Neural progenitor cell (in vitro differentiated cells): ENCODE data around the gene SNRNP35. TPM values are rescaled to one million over a fixed set of nuclear protein-coding genes. Genes with fewer than 3 reads are reported as not detected.

Source experiments
- DNase-seq: peaks from one replicate; pipeline ENCODE4 v3.0.0-alpha.2; 2016; ENCODE audit warnings: low spot score
- H2AFZ ChIP-seq: fragments of 200-600 bp; sonication (generic); replicated peaks from 2 replicates; pipeline ENCODE4 v1.6.1; 2016; ENCODE audit warnings: antibody characterized with exemption
- H3F3A ChIP-seq: fragments of 200-600 bp; sonication (generic); 2 replicates; pipeline ENCODE4 v1.6.1; 2016; ENCODE audit warnings: antibody characterized with exemption, low read depth
- H3K27ac ChIP-seq: fragments of 200-600 bp; sonication (generic); 2 replicates; pipeline ENCODE4 v1.5.1; 2016; ENCODE audit warnings: mild to moderate bottlenecking
- H3K27me3 ChIP-seq: fragments of 200-600 bp; sonication (generic); 2 replicates; pipeline ENCODE4 v1.6.1; 2016; ENCODE audit warnings: mild to moderate bottlenecking, moderate library complexity
- H3K36me3 ChIP-seq: fragments of 200-600 bp; sonication (generic); 2 replicates; pipeline ENCODE4 v1.5.1; 2016
- H3K4me1 ChIP-seq: fragments of 200-600 bp; sonication (generic); 2 replicates; pipeline ENCODE4 v1.6.1; 2016; ENCODE audit warnings: mixed run types
- H3K4me2 ChIP-seq: fragments of 200-600 bp; sonication (generic); 2 replicates; pipeline ENCODE4 v1.6.1; 2016
- H3K4me3 ChIP-seq: fragments of 200-600 bp; sonication (generic); 2 replicates; pipeline ENCODE4 v1.5.1; 2016
- H3K79me2 ChIP-seq: fragments of 200-600 bp; sonication (generic); 2 replicates; pipeline ENCODE4 v1.6.1; 2016; ENCODE audit warnings: low read depth
- H3K9ac ChIP-seq: fragments of 200-600 bp; sonication (generic); 2 replicates; pipeline ENCODE4 v1.6.1; 2016
- H3K9me3 ChIP-seq: fragments of 200-600 bp; sonication (generic); 2 replicates; pipeline ENCODE4 v1.5.1; 2016; ENCODE audit warnings: low read depth
- H4K20me1 ChIP-seq: fragments of 200-600 bp; sonication (generic); 2 replicates; pipeline ENCODE4 v1.6.1; 2016; ENCODE audit warnings: low read depth
- H3K27ac Mint-ChIP-seq: 3 replicates; pipeline ENCODE4 v1.8.0; 2021; ENCODE audit warnings: mixed read lengths
- H3K27me3 Mint-ChIP-seq: 2 replicates; pipeline ENCODE4 v1.8.0; 2022; ENCODE audit warnings: low read depth, mild to moderate bottlenecking, inconsistent platforms, moderate library complexity, mixed read lengths; ENCODE audit not compliant: insufficient read depth
- H3K36me3 Mint-ChIP-seq: 3 replicates; pipeline ENCODE4 v1.8.0; 2021; ENCODE audit warnings: mixed read lengths
- H3K4me1 Mint-ChIP-seq: 3 replicates; pipeline ENCODE4 v1.8.0; 2021; ENCODE audit warnings: mixed read lengths
- H3K4me3 Mint-ChIP-seq: 3 replicates; pipeline ENCODE4 v1.8.0; 2021; ENCODE audit warnings: mild to moderate bottlenecking, moderate library complexity, mixed read lengths
- H3K9me3 Mint-ChIP-seq: 3 replicates; pipeline ENCODE4 v1.8.0; 2020; ENCODE audit warnings: mixed read lengths
- EZH2 ChIP-seq: fragments of 200-600 bp; sonication (generic); IDR thresholded peaks from 2 replicates; pipeline ENCODE4 v1.6.1; 2017; ENCODE audit warnings: antibody characterized with exemption, mild to moderate bottlenecking, moderate library complexity
- EZH2phosphoT487 ChIP-seq: fragments of 200-600 bp; sonication (generic); IDR thresholded peaks from 2 replicates; pipeline ENCODE4 v1.6.1; 2017; ENCODE audit warnings: antibody characterized with exemption
- total RNA-seq: library from RNA; depleted of rRNA; stranded (reverse); fragments of >200 nt; gene quantifications from 2 replicates; pipeline ENCODE4 v1.2.3, GENCODE V29; 2015; ENCODE audit warnings: low replicate concordance
- TF ChIP-seq, protein P1 (sequence below): fragments of 200-600 bp; sonication (generic); IDR thresholded peaks from 2 replicates; pipeline ENCODE4 v1.5.1; 2017; ENCODE audit warnings: antibody characterized with exemption, mild to moderate bottlenecking

Gene SNRNP35
- total RNA-seq, 1 donor from 2014 or later = 12.6 TPM

DNA sequence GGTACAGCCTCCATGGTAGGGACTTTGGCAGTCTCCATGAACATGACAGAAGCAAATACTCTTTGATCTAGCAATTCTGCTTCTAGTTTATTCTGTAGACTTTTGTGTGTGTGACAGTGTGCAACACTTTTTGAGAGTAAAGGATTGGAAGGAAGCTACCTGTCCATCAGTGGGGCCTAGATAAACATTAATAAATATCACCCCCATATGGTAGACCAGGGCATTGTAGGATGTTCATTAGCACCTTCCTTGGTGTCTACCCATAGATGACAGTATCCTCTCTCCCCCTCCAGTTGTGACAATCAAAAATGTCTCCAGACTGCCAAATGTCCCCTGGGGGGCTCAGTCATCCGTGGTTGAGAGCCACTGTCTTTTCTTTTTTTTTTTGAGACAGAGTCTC lies 10.8 kb downstream of the SNRNP35 start:
- DNase-seq = no peak
- Histone ChIP-seq H3K36me3 (no peaks in the 10 kb centered on the region), H3K4me1 (no peaks in the 10 kb centered on the region), H2AFZ (no peak overlapping the region), H3K9ac (no peak overlapping the region), H3K4me2 (no peak overlapping the region), H3F3A (no peaks in the 10 kb centered on the region), H3K27ac (no peak overlapping the region), H3K4me3 (no peak overlapping the region), H3K27me3 (no peaks in the 10 kb centered on the region), H4K20me1 (peaks cover 8% of the 10 kb centered on the region), H3K79me2 (peaks cover 21% of the 10 kb centered on the region), H3K9me3 (no peaks in the 10 kb centered on the region)
- Mint-ChIP-seq H3K36me3 (peaks cover 10% of the 10 kb centered on the region), H3K9me3 (no peaks in the 10 kb centered on the region), H3K27ac (no peak overlapping the region), H3K4me3 (no peak overlapping the region), H3K27me3 (peaks cover 2% of the 10 kb centered on the region), H3K4me1 (no peaks in the 10 kb centered on the region)
- TF ChIP-seq EZH2phosphoT487 (no peak), EZH2 (no peak)
- TF ChIP-seq, protein P1, sequence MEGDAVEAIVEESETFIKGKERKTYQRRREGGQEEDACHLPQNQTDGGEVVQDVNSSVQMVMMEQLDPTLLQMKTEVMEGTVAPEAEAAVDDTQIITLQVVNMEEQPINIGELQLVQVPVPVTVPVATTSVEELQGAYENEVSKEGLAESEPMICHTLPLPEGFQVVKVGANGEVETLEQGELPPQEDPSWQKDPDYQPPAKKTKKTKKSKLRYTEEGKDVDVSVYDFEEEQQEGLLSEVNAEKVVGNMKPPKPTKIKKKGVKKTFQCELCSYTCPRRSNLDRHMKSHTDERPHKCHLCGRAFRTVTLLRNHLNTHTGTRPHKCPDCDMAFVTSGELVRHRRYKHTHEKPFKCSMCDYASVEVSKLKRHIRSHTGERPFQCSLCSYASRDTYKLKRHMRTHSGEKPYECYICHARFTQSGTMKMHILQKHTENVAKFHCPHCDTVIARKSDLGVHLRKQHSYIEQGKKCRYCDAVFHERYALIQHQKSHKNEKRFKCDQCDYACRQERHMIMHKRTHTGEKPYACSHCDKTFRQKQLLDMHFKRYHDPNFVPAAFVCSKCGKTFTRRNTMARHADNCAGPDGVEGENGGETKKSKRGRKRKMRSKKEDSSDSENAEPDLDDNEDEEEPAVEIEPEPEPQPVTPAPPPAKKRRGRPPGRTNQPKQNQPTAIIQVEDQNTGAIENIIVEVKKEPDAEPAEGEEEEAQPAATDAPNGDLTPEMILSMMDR = no peak

DNA sequence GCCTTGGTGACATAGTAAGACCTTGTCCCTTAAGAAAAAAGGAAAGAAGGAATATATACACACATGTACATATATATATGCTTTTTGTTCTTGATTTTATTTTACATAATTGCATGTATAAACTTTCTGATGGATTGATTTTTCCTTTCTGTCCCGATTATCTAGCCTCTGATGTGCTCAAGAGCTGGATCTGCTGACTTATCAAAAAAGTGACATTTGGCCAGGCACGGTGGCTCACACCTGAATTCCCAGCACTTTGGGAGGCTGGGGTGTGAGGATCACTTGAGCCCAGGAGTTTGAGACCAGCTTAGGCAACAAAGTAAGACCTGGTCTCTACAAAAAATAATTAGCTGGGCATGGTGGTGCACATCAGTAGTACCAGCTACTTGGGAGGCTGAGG lies 12.0 kb downstream of the SNRNP35 start:
- H3K4me3 ChIP-seq = no peak overlapping the region
- H3K4me1 ChIP-seq = no peaks in the 10 kb centered on the region
- Mint-ChIP-seq H3K4me3 (no peak overlapping the region), H3K27me3 (peaks cover 2% of the 10 kb centered on the region), H3K36me3 (peaks cover 12% of the 10 kb centered on the region), H3K9me3 (no peaks in the 10 kb centered on the region), H3K27ac (no peak overlapping the region), H3K4me1 (no peaks in the 10 kb centered on the region)
- no peak overlapping the region for H3K27ac ChIP-seq
- H3K4me2 ChIP-seq = no peak overlapping the region
- H3K9ac ChIP-seq = no peak overlapping the region
- H3K79me2 ChIP-seq = peaks cover 9% of the 10 kb centered on the region
- peaks cover 8% of the 10 kb centered on the region for H4K20me1 ChIP-seq
- TF ChIP-seq, protein P1 = no peak
- TF ChIP-seq EZH2 (no peak), EZH2phosphoT487 (no peak)
- no peaks in the 10 kb centered on the region for H3K27me3 ChIP-seq
- no peak overlapping the region for H2AFZ ChIP-seq
- DNase-seq = no peak
- H3K9me3 ChIP-seq = no peaks in the 10 kb centered on the region
- no peaks in the 10 kb centered on the region for H3K36me3 ChIP-seq
- no peaks in the 10 kb centered on the region for H3F3A ChIP-seq

DNA sequence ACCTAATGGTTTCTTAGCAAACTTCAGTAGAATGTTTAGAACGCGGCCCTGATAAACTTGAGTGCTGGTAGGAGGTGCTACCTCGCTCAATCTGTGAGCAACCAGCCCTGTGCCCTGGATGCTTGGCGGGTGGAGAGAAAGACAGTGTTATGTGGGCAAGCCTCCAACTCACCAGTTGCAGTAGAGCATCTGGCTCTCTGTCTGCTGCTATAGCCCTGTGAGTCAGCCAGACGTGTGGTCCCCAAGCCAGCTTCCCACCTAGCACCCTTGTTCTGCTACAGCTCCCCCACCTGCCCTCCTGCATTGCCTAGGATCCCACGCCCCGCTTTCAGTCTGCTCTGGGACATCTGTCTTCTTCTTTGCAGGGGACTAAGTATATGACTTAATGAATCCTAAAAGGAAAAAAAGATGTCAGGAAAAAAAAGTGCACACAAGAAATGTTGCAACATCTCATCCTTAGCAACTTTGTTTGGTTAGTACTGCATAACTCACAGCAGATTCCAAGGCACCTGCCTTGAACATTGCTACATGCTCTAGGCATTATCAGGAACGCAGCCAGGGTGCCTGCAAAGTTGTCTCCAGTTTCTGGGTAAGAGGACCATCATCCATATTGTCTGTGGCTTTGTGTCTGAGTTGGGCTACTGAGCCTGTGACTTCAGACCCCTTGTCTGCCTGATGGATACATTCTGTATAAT lies 13.6 kb downstream of the SNRNP35 start:
- H3K79me2 ChIP-seq = peaks cover 3% of the 10 kb centered on the region
- H2AFZ ChIP-seq = no peak overlapping the region
- H3K27ac ChIP-seq = no peak overlapping the region
- TF ChIP-seq EZH2phosphoT487 (no peak), EZH2 (no peak)
- TF ChIP-seq, protein P1 = no peak
- no peaks in the 10 kb centered on the region for H3K36me3 ChIP-seq
- no peak overlapping the region for H3K9ac ChIP-seq
- peaks cover 18% of the 10 kb centered on the region for H3K36me3 Mint-ChIP-seq
- H3K27ac Mint-ChIP-seq = no peak overlapping the region
- H3K4me1 Mint-ChIP-seq = no peaks in the 10 kb centered on the region
- no peaks in the 10 kb centered on the region for H3K27me3 ChIP-seq
- H3K9me3 ChIP-seq = no peaks in the 10 kb centered on the region
- no peak overlapping the region for H3K4me3 ChIP-seq
- H3K4me3 Mint-ChIP-seq = no peak overlapping the region
- no peaks in the 10 kb centered on the region for H3F3A ChIP-seq
- H3K27me3 Mint-ChIP-seq = peaks cover 2% of the 10 kb centered on the region
- no peak for DNase-seq
- peaks cover 5% of the 10 kb centered on the region for H4K20me1 ChIP-seq
- no peaks in the 10 kb centered on the region for H3K9me3 Mint-ChIP-seq
- no peaks in the 10 kb centered on the region for H3K4me1 ChIP-seq
- H3K4me2 ChIP-seq = no peak overlapping the region
